Fibroblast of the aortic adventitia (primary cell): Measurements from ENCODE around the gene SYTL5. TPM values are rescaled to one million over a fixed set of nuclear protein-coding genes. Genes with fewer than 3 reads are reported as not detected.

Source experiments
- DNase-seq: peaks from one replicate; pipeline ENCODE4 v3.0.0-alpha.2; 2010; ENCODE audit warnings: low read depth
- H3K4me3 ChIP-seq: 2 replicates; pipeline ENCODE4 v1.5.1; 2011; ENCODE audit warnings: low read depth, mild to moderate bottlenecking, control low read depth, low read length, moderate library complexity
- total RNA-seq: library from RNA; depleted of rRNA; stranded (reverse); fragments of >200 nt; gene quantifications from 2 replicates; pipeline ENCODE4 v1.2.3, GENCODE V29; 2012; ENCODE audit warnings: low replicate concordance
- TF ChIP-seq, protein P1 (sequence below): IDR thresholded peaks from 2 replicates; pipeline ENCODE4 v1.5.1; 2011; ENCODE audit warnings: mild to moderate bottlenecking, low read length, control low read depth, inconsistent platforms; ENCODE audit not compliant: insufficient read depth

Gene SYTL5
- total RNA-seq, 1 donor = 0.36 TPM

DNA sequence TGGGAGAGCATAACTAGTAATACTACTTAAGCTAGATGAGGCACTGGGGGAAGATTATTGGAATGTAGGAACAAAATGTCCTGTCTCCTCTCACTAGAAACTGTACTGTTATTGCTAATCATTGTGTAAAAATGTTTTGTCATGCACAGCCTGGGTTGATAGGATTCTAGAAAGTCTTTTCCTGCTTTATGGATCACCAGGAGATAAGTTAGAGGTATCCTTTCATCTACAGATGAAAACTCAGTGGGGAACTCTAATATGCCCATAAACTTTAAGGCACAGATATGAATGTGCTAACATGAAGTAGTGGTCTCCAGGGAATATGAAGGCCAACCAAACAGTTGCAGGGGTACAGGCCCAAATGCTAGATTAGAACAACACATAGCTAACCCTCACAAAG lies 156.8 kb downstream of the SYTL5 start:
- H3K4me3 ChIP-seq = no peak overlapping the region
- TF ChIP-seq, protein P1, sequence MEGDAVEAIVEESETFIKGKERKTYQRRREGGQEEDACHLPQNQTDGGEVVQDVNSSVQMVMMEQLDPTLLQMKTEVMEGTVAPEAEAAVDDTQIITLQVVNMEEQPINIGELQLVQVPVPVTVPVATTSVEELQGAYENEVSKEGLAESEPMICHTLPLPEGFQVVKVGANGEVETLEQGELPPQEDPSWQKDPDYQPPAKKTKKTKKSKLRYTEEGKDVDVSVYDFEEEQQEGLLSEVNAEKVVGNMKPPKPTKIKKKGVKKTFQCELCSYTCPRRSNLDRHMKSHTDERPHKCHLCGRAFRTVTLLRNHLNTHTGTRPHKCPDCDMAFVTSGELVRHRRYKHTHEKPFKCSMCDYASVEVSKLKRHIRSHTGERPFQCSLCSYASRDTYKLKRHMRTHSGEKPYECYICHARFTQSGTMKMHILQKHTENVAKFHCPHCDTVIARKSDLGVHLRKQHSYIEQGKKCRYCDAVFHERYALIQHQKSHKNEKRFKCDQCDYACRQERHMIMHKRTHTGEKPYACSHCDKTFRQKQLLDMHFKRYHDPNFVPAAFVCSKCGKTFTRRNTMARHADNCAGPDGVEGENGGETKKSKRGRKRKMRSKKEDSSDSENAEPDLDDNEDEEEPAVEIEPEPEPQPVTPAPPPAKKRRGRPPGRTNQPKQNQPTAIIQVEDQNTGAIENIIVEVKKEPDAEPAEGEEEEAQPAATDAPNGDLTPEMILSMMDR = no peak
- DNase-seq = no peak

DNA sequence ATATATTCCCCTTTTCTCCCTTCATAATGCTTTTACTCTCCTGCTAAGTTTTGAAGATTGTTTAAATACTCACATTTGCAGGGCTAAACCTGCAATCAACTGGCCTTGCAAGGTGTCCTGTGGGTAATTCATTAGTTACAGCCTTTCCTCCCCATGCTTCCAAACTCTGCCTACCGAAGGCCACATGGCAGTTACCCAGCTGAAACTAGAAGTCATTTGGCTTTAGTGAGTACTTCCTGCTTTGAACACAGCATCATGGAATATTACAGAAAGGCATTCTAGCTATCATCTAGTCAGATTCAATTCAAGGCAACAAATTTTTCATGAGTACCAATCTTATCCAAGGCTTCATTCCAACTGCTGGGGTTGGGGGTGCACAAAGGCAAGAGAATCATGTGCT lies 158.7 kb downstream of the SYTL5 start:
- H3K4me3 ChIP-seq = no peak overlapping the region
- TF ChIP-seq, protein P1 = no peak
- DNase-seq = no peak

GRCh38 chrX:38166478-38167083 lies 160.2 kb downstream of the SYTL5 start:
- TF ChIP-seq, protein P1 = peak; percentile 58
- DNase-seq = peak; percentile 56
- H3K4me3 ChIP-seq = no peak overlapping the region

DNA sequence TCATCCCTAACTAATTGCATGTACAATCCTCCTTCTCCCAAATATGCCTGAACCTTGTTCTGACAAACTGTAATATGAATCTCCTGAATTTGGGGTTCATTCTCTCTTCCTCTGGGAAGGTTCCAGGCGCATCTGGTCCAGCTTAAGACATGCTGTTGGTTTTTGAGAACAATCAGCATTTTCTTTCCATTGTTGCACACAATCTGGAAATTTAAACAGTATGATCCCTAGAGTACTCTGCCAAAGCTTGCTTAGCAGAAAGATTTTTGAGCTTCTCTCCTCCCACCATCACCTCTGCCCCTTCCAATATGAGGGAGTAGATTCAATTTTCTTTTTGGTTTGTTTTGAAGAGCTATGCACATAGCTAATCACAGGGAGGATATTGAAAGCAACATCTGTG lies 164.2 kb downstream of the SYTL5 start:
- no peak overlapping the region for H3K4me3 ChIP-seq
- no peak for DNase-seq
- TF ChIP-seq, protein P1 = no peak

DNA sequence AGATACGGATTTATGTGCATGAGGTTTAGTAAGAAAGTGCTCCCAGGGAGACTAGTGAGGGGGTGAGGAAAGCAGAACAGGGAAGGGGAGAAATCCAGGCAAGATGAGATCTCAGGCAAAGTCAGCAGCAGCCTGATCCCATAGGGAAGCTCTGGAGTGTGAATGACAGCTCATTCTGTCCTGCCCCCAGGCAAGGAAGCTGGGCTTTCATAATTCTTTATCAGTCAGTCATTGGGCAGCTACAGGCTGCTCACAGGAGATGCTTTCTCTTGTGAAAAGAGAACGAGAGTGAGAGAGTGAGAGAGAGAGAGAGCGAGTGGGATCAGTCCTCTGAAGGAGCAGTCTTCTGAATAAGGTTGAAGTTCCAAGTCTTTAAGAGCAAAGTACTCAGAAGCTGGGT lies 166.2 kb downstream of the SYTL5 start:
- no peak for DNase-seq
- TF ChIP-seq, protein P1 = no peak
- no peak overlapping the region for H3K4me3 ChIP-seq

GRCh38 chrX:38175139-38175538 lies 168.8 kb downstream of the SYTL5 start:
- no peak overlapping the region for H3K4me3 ChIP-seq
- no peak for DNase-seq
- TF ChIP-seq, protein P1 = peak; percentile 35

DNA sequence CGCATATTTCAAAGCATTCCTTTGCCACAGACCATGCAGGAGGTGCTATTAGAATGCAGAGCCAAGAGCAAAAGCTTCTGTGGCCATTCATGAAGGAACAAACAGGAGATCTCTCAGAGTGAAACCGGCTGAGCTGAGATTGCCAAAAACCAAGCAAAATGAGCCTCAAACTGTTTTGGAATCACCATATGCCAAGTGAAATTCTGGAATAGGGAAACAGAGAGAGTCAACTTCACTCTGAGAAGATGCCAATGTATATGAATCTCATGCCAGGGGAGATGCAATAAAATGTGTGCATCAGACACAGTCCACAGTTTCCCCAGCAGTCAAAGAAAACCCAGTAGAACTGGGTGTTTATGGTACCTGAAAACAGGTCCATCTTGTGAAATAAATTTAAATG lies 172.0 kb downstream of the SYTL5 start:
- TF ChIP-seq, protein P1 = no peak
- DNase-seq = no peak
- no peak overlapping the region for H3K4me3 ChIP-seq
